Hypothalamus (tissue), 51 donors: ENCODE measurements around the gene LITAF.
"Not testable (repeated sequence)": the region's sequence is repeated elsewhere in the genome, so short reads cannot be mapped to it uniquely, and the experiment has no call there.

Experiments
- DNase-seq, 51 donors: peaks; one replicate each; lab custom pipeline; 2025; lab: John Stamatoyannopoulos, UW

The LITAF gene

DNA sequence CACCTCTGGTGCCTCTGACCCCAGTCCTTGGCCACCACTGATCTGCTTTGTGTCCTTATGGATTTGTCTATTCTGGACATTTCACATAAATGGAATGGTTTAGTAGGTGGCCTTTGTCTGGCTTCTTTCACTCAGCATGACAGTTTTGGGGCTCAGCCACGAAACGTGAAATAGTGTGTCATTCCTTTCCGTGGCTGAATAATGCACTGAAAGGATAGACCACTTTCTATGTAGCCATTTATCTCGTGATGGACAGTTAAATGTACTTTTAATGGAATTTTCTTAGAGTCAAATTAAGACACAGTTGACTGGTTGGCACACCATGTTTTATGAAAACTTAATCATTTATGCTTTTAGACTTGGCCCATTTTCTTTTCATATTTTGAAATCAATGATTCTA, 57.4 kb downstream of the LITAF start:
- no peak for DNase-seq

DNA sequence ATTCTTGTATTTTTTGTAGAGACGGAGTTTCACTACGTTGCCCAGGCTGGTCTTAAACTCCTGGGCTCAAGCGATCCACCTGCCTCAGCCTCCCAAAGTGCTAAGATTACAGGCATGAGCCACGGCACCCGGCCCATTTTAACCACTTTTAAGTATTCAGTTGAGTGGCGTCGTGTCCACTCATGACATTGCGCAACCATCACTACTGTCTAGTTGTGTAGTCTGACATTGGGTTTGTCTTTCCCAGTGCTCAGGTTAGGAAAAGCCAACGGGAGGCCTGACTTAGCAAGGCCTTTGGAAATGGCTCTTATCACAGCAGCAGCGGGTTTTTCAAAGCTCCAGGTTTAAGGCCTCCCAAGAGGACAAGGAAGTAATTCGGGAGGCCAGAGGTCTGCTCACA, 58.7 kb downstream of the LITAF start:
- no peak for DNase-seq

GRCh38 chr16:11526655-11527350, 59.9 kb downstream of the LITAF start:
- no peak for DNase-seq

GRCh38 chr16:11524098-11524760, 62.5 kb downstream of the LITAF start:
- DNase-seq, result no peak

DNA sequence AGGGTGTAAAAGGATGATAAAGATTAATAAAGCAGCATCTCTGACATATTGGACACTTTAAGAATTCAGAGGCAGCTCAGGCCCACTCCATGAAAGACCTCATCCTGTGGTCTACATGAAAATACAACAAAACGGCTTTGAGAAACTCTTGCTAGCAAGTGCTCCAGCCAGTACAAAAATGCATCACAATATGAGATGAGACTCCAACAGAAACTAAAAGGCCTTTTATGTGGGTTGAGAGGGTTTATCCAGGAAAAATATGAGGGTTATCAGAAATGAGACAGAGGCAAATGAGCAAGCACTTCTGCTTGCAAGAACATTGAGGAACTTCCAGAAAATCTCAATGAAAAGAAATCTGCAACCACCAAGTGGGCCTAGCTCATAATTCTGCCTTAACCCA, 65.7 kb downstream of the LITAF start:
- no peak for DNase-seq

DNA sequence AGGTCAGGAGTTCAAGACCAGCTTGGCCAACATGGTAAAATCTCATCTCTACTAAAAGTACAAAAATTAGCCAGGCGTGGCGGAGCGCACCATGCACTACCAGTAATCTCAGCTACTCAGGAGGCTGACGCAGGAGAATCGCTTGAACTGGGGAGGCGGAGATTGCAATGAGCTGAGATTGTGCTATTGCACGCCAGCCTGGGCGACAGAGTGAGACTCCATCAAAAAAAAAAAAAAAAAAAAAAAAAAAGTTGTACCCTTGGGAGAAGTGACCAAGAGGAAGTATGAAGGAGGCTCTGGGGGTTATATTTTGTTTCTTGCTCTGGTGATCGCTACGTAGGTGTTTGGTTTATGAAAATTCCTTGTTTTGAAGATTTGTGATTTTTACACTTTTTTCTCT, 66.3 kb downstream of the LITAF start:
- DNase-seq, result no peak

DNA sequence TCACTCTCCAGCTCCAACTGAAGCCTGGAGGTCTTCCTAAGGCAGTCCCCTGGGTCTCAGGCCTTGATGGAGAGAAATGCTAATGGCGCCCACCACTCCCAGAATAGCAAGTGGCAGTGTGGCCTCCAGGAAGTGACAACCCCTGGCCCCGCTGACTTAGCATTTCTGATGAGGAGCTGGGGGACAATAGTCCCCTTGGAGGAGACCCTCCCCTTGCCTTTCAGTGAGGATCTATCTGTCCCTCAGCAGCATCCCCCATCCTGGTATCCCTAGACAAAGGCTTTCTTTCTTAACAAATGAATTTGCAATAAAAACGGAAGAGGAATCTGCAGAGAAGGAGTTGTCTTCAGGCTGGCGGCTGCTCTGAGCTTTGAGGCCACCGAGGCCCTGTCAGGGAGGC, 68.8 kb downstream of the LITAF start:
- DNase-seq, result no peak

GRCh38 chr16:11515540-11516430, 70.9 kb downstream of the LITAF start:
- no peak for DNase-seq

GRCh38 chr16:11514283-11514682, 72.4 kb downstream of the LITAF start:
- DNase-seq, result no peak

GRCh38 chr16:11513366-11513765, 73.4 kb downstream of the LITAF start:
- DNase-seq, result not testable (repeated sequence)

DNA sequence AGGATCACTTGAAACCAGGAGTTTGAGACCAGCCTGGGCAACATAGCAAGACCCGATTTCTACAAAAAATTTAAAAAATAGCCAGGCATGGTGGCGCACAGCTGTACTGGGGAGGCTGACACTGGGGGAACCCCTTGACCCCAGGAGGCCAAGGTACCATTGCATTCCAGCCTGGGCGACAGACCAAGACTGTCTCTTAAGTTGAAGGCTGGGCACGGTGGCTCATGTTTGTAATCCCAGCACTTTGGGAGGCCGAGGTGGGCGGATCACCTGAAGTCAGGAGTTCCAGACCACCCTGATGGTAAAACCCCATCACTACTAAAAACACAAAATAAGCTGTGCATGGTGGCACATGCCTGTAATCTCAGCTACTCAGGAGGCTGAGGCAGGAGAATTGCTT, 74.9 kb downstream of the LITAF start:
- no peak for DNase-seq

- DNase-seq, result no peak
Measured at GRCh38 chr16:11511328-11511727, 75.4 kb downstream of the LITAF start.

DNA sequence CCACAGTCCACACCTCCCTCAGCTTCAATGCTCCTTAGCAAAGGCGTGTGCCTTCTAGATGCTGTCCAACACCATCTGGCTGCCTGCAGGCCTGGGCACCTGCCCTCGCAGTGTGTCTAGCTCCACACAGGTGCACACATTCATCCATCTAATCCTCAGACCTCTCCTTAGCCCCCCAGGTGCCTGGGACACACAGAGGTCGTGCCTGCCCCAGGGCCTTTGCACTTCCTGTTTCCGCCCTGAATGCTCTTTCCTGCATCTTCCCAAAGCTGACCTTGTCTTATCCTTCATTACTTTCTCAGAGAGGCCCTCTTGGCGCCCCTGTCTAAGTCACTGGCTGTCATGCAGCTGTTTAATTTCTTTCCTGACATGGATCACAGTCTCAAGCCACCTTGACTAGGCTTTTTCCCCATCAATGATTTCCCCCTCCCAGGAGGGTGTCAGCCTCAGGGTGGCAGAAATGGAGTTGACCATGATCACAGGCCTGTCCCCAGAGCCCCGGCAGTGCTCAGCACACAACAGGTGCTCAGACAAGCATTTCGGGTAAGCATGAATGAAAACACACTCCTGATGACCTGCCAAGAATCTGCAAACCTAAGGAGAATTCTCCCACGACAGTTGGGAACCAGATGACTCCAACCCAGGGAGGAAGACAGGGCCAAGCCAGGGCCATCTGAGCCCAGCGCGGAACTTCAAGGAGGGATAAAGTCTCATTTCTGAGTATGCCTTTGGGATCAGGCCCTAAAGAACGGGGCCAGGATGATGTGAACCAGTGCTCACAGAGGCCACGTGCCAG, 76.3 kb downstream of the LITAF start:
- DNase-seq, result no peak

- DNase-seq, result no peak
Measured at GRCh38 chr16:11507991-11508390, 78.7 kb downstream of the LITAF start.

- no peak for DNase-seq
Measured at GRCh38 chr16:11507350-11507749, 79.4 kb downstream of the LITAF start.

DNA sequence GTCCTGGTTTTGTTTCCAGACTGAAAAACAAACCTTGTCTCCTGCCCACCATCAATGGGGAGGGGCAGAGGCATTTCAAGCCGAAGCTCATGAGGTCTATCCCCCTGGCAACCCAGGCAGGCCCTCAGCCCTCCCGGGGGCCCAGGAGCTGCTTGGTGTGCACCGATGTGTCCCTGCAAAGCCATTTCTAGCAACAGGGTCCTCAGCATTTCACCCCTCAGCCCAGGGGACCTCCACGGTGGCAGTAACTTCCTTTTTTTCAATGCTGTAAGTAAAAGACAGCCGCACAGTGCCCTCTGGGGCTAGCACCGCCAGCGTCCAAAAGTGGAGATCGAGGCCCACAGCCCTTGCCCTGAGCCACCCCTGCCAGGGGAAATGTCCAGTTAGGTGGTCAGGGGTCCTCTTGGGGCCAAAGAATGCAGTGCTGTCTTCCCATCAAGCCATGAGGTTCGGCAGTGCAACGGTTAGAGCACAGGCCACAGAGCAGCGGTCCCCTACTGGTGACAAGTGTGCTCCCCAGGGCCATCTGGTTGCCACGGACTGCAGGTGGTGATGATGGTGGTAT, 79.9 kb downstream of the LITAF start:
- peak in 1 of 51 donors; percentile 5 for DNase-seq

- not testable (repeated sequence) for DNase-seq
Measured at GRCh38 chr16:11504261-11504660, 82.5 kb downstream of the LITAF start.

GRCh38 chr16:11503566-11503965, 83.2 kb downstream of the LITAF start:
- peak in 1 of 51 donors; percentile 21 for DNase-seq

DNA sequence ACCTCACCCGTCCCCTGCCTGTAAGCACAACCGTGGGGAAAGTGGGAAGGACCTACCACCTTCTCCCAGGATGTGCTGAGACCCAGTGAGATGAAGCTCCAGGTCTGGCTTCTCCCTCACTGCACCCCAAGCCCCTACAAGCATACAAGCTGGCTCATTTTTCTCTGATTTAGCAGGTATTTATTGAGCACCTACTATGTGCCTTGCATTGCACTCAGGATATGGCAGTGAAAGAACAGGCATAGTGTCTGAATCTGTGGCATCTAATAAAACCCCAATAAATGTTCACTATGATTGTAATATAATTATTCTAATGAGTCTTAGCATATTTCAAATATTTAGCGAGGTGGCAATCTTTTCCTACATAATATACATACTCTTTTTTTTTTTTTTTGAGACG, 84.5 kb downstream of the LITAF start:
- DNase-seq, result no peak

GRCh38 chr16:11501632-11502031, 85.1 kb downstream of the LITAF start:
- no peak for DNase-seq
